ENCODE measurements around the gene ASB8. TPM values are rescaled to one million over a fixed set of nuclear protein-coding genes. Genes with fewer than 3 reads are reported as not detected.

The ASB8 gene
- total and polyA plus RNA-seq, 2 donors = 22.1 to 23.2 TPM

DNA sequence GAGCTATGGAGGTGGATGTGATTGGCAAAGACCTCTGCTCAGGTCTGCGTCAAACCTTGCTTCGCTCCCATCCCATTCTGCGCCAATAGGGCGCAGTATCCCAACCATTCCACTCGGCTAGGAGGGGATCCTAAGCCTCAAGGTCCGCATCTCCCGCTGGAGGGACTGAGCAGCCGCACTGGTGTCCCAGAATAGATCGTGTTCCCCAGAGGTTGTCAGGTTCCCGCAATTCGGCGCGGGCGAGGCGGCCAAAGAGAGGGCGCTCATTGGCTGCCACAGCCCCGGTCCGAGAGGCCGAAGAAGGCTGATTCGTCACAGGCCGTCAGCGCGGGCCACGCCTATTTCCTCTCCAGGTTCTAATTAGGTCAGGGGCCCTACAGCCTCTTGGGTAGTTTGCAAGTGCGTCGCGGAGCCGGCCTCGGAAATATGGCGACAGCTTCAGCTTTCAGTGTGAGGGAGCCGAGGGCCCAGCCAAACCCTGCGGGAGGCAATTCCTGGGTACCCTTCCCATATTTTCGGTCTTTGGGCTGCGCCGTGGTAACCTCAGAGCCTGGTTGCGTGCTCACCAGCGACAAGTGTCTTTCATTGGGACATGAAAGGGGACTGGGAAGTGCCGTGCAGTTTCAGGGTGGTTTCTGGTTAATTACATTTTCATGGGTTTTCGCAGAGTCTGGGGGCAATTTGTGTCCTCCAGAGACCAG lies 40.8 kb upstream of the ASB8 start:
- Histone ChIP-seq H3K27ac (ENCODE audit: low read depth in 1 of 2, low read length in 1 of 2) (peak overlapping the region; percentile 93 to 97), H3K36me3 (ENCODE audit: control insufficient read depth in 2 of 2, insufficient read depth in 2 of 2, low read length in 1 of 2) (no peaks in the 10 kb centered on the region), H3K27me3 (ENCODE audit: control insufficient read depth in 2 of 2, insufficient read depth in 1 of 2, low read length in 1 of 2) (peaks cover 9 to 13% of the 10 kb centered on the region in 2 donors), H3K9me3 (ENCODE audit: control insufficient read depth in 2 of 2, insufficient read depth in 1 of 2, low read length in 1 of 2) (peaks cover 0 to 4% of the 10 kb centered on the region in 2 donors), H3K4me3 (ENCODE audit: low read length in 2 of 2) (peak overlapping the region; percentile 75 to 98), H3K4me1 (ENCODE audit: control insufficient read depth in 2 of 2, insufficient read depth in 2 of 2, low read length in 2 of 2) (peaks cover 17 to 18% of the 10 kb centered on the region in 2 donors)
- DNase-seq (ENCODE audit: low read depth in 6 of 9, low spot score in 9 of 9) = peak; percentile 68 to 94 (median 86)
- under 1% methylated on average over 39 of the region's 39 CpGs for WGBS

- peaks cover 9 to 13% of the 10 kb centered on the region in 2 donors for H3K27me3 ChIP-seq (ENCODE audit: control insufficient read depth in 2 of 2, insufficient read depth in 1 of 2, low read length in 1 of 2)
- H3K4me1 ChIP-seq (ENCODE audit: control insufficient read depth in 2 of 2, insufficient read depth in 2 of 2, low read length in 2 of 2) = peaks cover 17 to 18% of the 10 kb centered on the region in 2 donors
- H3K36me3 ChIP-seq (ENCODE audit: control insufficient read depth in 2 of 2, insufficient read depth in 2 of 2, low read length in 1 of 2) = no peaks in the 10 kb centered on the region
- H3K4me3 ChIP-seq (ENCODE audit: low read length in 2 of 2) = peak overlapping the region; percentile 75 to 98
- 1% methylated on average over 10 of the region's 10 CpGs for WGBS
- peak in 3 of 9 donors; percentile 48 to 75 (median 61) for DNase-seq (ENCODE audit: low read depth in 6 of 9, low spot score in 9 of 9)
- H3K9me3 ChIP-seq (ENCODE audit: control insufficient read depth in 2 of 2, insufficient read depth in 1 of 2, low read length in 1 of 2) = peaks cover 0 to 3% of the 10 kb centered on the region in 2 donors
- H3K27ac ChIP-seq (ENCODE audit: low read depth in 1 of 2, low read length in 1 of 2) = peak overlapping the region; percentile 93 to 97
Measured at GRCh38 chr12:48197549-48197970, 40.2 kb upstream of the ASB8 start.

GRCh38 chr12:48194799-48195201 lies 37.5 kb upstream of the ASB8 start:
- WGBS = 89% methylated on average over 1 of the region's 1 CpG
- Histone ChIP-seq H3K9me3 (ENCODE audit: control insufficient read depth in 2 of 2, insufficient read depth in 1 of 2, low read length in 1 of 2) (no peaks in the 10 kb centered on the region), H3K27ac (ENCODE audit: low read depth in 1 of 2, low read length in 1 of 2) (no peak overlapping the region), H3K27me3 (ENCODE audit: control insufficient read depth in 2 of 2, insufficient read depth in 1 of 2, low read length in 1 of 2) (peaks cover 12 to 24% of the 10 kb centered on the region in 2 donors), H3K4me3 (ENCODE audit: low read length in 2 of 2) (no peak overlapping the region), H3K4me1 (ENCODE audit: control insufficient read depth in 2 of 2, insufficient read depth in 2 of 2, low read length in 2 of 2) (peaks cover 9 to 17% of the 10 kb centered on the region in 2 donors), H3K36me3 (ENCODE audit: control insufficient read depth in 2 of 2, insufficient read depth in 2 of 2, low read length in 1 of 2) (no peaks in the 10 kb centered on the region)
- DNase-seq (ENCODE audit: low read depth in 6 of 9, low spot score in 9 of 9) = no peak

- peaks cover 3 to 6% of the 10 kb centered on the region in 2 donors for H3K4me1 ChIP-seq (ENCODE audit: control insufficient read depth in 2 of 2, insufficient read depth in 2 of 2, low read length in 2 of 2)
- H3K27me3 ChIP-seq (ENCODE audit: control insufficient read depth in 2 of 2, insufficient read depth in 1 of 2, low read length in 1 of 2) = peaks cover 13 to 27% of the 10 kb centered on the region in 2 donors
- H3K27ac ChIP-seq (ENCODE audit: low read depth in 1 of 2, low read length in 1 of 2) = no peak overlapping the region
- no peak for DNase-seq (ENCODE audit: low read depth in 6 of 9, low spot score in 9 of 9)
- H3K36me3 ChIP-seq (ENCODE audit: control insufficient read depth in 2 of 2, insufficient read depth in 2 of 2, low read length in 1 of 2) = no peaks in the 10 kb centered on the region
- 92% methylated on average over 2 of the region's 2 CpGs for WGBS
- no peak overlapping the region for H3K4me3 ChIP-seq (ENCODE audit: low read length in 2 of 2)
- no peaks in the 10 kb centered on the region for H3K9me3 ChIP-seq (ENCODE audit: control insufficient read depth in 2 of 2, insufficient read depth in 1 of 2, low read length in 1 of 2)
Measured at GRCh38 chr12:48193623-48194022, 36.3 kb upstream of the ASB8 start.

DNA sequence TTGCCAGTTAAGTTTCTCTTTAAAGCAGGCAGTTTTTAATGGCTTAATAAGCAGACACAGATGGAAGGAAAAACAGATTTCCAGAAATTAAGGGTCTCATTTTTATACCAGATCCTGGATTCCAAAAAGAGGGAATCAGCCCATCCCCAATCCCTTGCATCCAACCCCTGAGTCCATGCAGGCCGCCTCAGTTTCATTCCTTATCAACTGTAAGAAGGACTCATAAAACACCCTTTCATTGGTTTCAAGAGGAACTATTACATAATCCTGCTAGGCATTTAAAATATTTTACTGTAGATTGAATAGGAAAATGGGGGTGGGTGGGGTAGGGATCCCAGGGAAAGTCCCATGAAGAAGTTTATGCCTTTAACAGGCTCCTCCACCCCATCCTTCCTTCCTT lies 35.5 kb upstream of the ASB8 start:
- H3K27ac ChIP-seq (ENCODE audit: low read depth in 1 of 2, low read length in 1 of 2) = no peak overlapping the region
- H3K4me1 ChIP-seq (ENCODE audit: control insufficient read depth in 2 of 2, insufficient read depth in 2 of 2, low read length in 2 of 2) = peaks cover 3 to 6% of the 10 kb centered on the region in 2 donors
- H3K9me3 ChIP-seq (ENCODE audit: control insufficient read depth in 2 of 2, insufficient read depth in 1 of 2, low read length in 1 of 2) = no peaks in the 10 kb centered on the region
- peaks cover 13 to 33% of the 10 kb centered on the region in 2 donors for H3K27me3 ChIP-seq (ENCODE audit: control insufficient read depth in 2 of 2, insufficient read depth in 1 of 2, low read length in 1 of 2)
- H3K4me3 ChIP-seq (ENCODE audit: low read length in 2 of 2) = no peak overlapping the region
- 94% methylated on average over 1 of the region's 1 CpG for WGBS
- DNase-seq (ENCODE audit: low read depth in 6 of 9, low spot score in 9 of 9) = no peak
- H3K36me3 ChIP-seq (ENCODE audit: control insufficient read depth in 2 of 2, insufficient read depth in 2 of 2, low read length in 1 of 2) = no peaks in the 10 kb centered on the region

GRCh38 chr12:48191096-48191495 lies 33.8 kb upstream of the ASB8 start:
- Histone ChIP-seq H3K4me3 (ENCODE audit: low read length in 2 of 2) (no peak overlapping the region), H3K36me3 (ENCODE audit: control insufficient read depth in 2 of 2, insufficient read depth in 2 of 2, low read length in 1 of 2) (no peaks in the 10 kb centered on the region), H3K27me3 (ENCODE audit: control insufficient read depth in 2 of 2, insufficient read depth in 1 of 2, low read length in 1 of 2) (peaks cover 21 to 48% of the 10 kb centered on the region in 2 donors), H3K27ac (ENCODE audit: low read depth in 1 of 2, low read length in 1 of 2) (no peak overlapping the region), H3K9me3 (ENCODE audit: control insufficient read depth in 2 of 2, insufficient read depth in 1 of 2, low read length in 1 of 2) (no peaks in the 10 kb centered on the region), H3K4me1 (ENCODE audit: control insufficient read depth in 2 of 2, insufficient read depth in 2 of 2, low read length in 2 of 2) (no peaks in the 10 kb centered on the region)
- DNase-seq (ENCODE audit: low read depth in 6 of 9, low spot score in 9 of 9) = no peak

- Histone ChIP-seq H3K36me3 (ENCODE audit: control insufficient read depth in 2 of 2, insufficient read depth in 2 of 2, low read length in 1 of 2) (no peaks in the 10 kb centered on the region), H3K4me1 (ENCODE audit: control insufficient read depth in 2 of 2, insufficient read depth in 2 of 2, low read length in 2 of 2) (peaks cover 0 to 2% of the 10 kb centered on the region in 2 donors), H3K4me3 (ENCODE audit: low read length in 2 of 2) (no peak overlapping the region), H3K9me3 (ENCODE audit: control insufficient read depth in 2 of 2, insufficient read depth in 1 of 2, low read length in 1 of 2) (peaks cover 0 to 2% of the 10 kb centered on the region in 2 donors), H3K27ac (ENCODE audit: low read depth in 1 of 2, low read length in 1 of 2) (no peak overlapping the region), H3K27me3 (ENCODE audit: control insufficient read depth in 2 of 2, insufficient read depth in 1 of 2, low read length in 1 of 2) (peaks cover 30 to 60% of the 10 kb centered on the region in 2 donors)
- peak in 8 of 9 donors; percentile 37 to 84 (median 66) for DNase-seq (ENCODE audit: low read depth in 6 of 9, low spot score in 9 of 9)
- 59% methylated on average over 6 of the region's 6 CpGs for WGBS
Measured at GRCh38 chr12:48189331-48190125, 32.2 kb upstream of the ASB8 start.

GRCh38 chr12:48187916-48188695 lies 30.8 kb upstream of the ASB8 start:
- H3K4me3 ChIP-seq (ENCODE audit: low read length in 2 of 2) = no peak overlapping the region
- H3K27me3 ChIP-seq (ENCODE audit: control insufficient read depth in 2 of 2, insufficient read depth in 1 of 2, low read length in 1 of 2) = peaks cover 37 to 65% of the 10 kb centered on the region in 2 donors
- WGBS = 94% methylated on average over 10 of the region's 10 CpGs
- no peak for DNase-seq (ENCODE audit: low read depth in 6 of 9, low spot score in 9 of 9)
- H3K27ac ChIP-seq (ENCODE audit: low read depth in 1 of 2, low read length in 1 of 2) = no peak overlapping the region
- H3K9me3 ChIP-seq (ENCODE audit: control insufficient read depth in 2 of 2, insufficient read depth in 1 of 2, low read length in 1 of 2) = peaks cover 0 to 8% of the 10 kb centered on the region in 2 donors
- H3K4me1 ChIP-seq (ENCODE audit: control insufficient read depth in 2 of 2, insufficient read depth in 2 of 2, low read length in 2 of 2) = peaks cover 0 to 13% of the 10 kb centered on the region in 2 donors
- H3K36me3 ChIP-seq (ENCODE audit: control insufficient read depth in 2 of 2, insufficient read depth in 2 of 2, low read length in 1 of 2) = no peaks in the 10 kb centered on the region

Data from thymus (tissue), 11 donors.